Measurements from ENCODE around the gene FADS6. TPM values are rescaled to one million over a fixed set of nuclear protein-coding genes. Genes with fewer than 3 reads are reported as not detected.
A peak's percentile ranks its signal among the peaks of the same experiment; 100 is the strongest.

FADS6 gene
- total and polyA plus RNA-seq, 3 experiments from 2014 or later = not detected

DNA sequence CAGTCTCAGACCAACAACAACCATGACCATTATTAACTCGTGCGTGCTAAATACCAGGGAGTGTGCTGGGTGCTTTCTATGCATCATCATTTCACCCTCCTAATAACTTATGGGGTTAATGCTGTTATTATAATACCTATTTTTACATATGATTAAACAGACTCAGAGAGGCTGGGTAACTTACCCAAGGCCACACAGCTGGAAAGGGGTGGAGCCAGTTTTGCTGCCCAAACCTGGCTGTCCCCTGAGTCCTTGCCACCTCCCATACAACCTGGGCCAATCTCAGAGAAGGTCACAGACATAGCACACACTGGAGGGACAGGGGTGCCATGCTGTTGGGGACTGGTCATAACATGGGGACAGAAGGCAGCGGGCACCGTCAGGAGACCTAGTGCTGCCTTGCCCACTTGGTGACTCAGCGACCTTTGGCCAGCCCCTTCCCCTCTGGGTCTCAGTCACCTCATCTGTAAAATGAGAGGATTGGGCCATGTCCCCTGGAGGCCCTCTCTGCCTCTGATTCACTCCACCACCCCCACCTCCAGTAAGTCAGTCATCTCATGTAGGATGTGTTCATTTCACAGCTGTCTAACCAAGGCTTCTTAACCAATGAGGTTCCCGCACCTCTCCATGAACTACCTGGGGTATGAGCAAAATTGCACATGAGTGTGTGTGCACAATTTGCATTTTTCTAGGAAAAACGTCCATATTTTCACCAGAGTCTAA is 11.4 kb upstream of the FADS6 start:
- Histone ChIP-seq H3K27ac (ENCODE audit: low read depth, low read length) (no peak overlapping the region), H3K9me3 (ENCODE audit: low read length) (no peaks in the 10 kb centered on the region), H3K27me3 (ENCODE audit: insufficient read depth, low read length, poor library complexity, severe bottlenecking) (no peaks in the 10 kb centered on the region), H3K4me3 (ENCODE audit: low read length) (no peak overlapping the region), H3K36me3 (ENCODE audit: insufficient read depth, low read length) (no peaks in the 10 kb centered on the region), H3K4me1 (ENCODE audit: insufficient read depth, low read length) (no peaks in the 10 kb centered on the region)
- ChIA-PET POLR2A (no interaction called here), CTCF (no interaction called here)
- H3K27me3 Mint-ChIP-seq = peaks cover 2 to 38% of the 10 kb centered on the region in 2 donors
- H3K4me1 Mint-ChIP-seq = no peaks in the 10 kb centered on the region
- no peak overlapping the region for H3K27ac Mint-ChIP-seq
- H3K36me3 Mint-ChIP-seq = no peaks in the 10 kb centered on the region
- DNase-seq = no peak
- no peak overlapping the region for H3K4me3 Mint-ChIP-seq
- peaks cover 0 to 2% (median 0%) of the 10 kb centered on the region in 5 donors for H3K9me3 Mint-ChIP-seq

- CTCF ChIA-PET = no interaction called here
These were observed 10.2 kb upstream of the FADS6 start for GRCh38 chr17:74903671-74904070.

DNA sequence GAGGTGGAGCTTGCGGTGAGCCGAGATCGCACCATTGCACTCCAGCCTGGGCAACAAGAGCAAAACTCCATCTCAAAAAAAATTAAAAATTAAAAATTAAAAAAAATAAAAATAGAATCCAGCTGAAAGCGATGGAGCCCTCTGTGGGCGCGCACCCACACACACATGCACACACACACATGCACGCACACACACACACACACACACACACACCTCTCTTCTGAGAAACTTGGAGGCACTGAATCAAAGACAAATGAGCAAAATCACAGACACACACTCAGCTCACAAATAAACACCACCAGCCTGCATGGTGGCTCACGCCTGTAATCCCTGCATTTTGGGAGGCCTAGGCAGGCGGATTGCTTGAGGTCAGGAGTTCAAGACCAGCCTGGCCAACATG is 9.6 kb upstream of the FADS6 start:
- Mint-ChIP-seq H3K27ac (peak overlapping the region in 1 of 8 donors; percentile 70), H3K36me3 (no peaks in the 10 kb centered on the region), H3K4me1 (no peaks in the 10 kb centered on the region), H3K4me3 (no peak overlapping the region), H3K27me3 (peaks cover 4 to 43% of the 10 kb centered on the region in 2 donors), H3K9me3 (peaks cover 0 to 2% (median 0%) of the 10 kb centered on the region in 5 donors)
- H3K9me3 ChIP-seq (ENCODE audit: low read length) = no peaks in the 10 kb centered on the region
- no peaks in the 10 kb centered on the region for H3K4me1 ChIP-seq (ENCODE audit: insufficient read depth, low read length)
- no peak overlapping the region for H3K27ac ChIP-seq (ENCODE audit: low read depth, low read length)
- DNase-seq = no peak
- no peaks in the 10 kb centered on the region for H3K27me3 ChIP-seq (ENCODE audit: insufficient read depth, low read length, poor library complexity, severe bottlenecking)
- ChIA-PET POLR2A (no interaction called here), CTCF (no interaction called here)
- no peaks in the 10 kb centered on the region for H3K36me3 ChIP-seq (ENCODE audit: insufficient read depth, low read length)
- no peak overlapping the region for H3K4me3 ChIP-seq (ENCODE audit: low read length)

More at GRCh38 chr17:74903671-74904070, 10.2 kb upstream of the FADS6 start:
- Histone ChIP-seq H3K36me3 (ENCODE audit: insufficient read depth, low read length) (no peaks in the 10 kb centered on the region), H3K4me1 (ENCODE audit: insufficient read depth, low read length) (no peaks in the 10 kb centered on the region), H3K4me3 (ENCODE audit: low read length) (no peak overlapping the region), H3K27me3 (ENCODE audit: insufficient read depth, low read length, poor library complexity, severe bottlenecking) (no peaks in the 10 kb centered on the region), H3K27ac (ENCODE audit: low read depth, low read length) (no peak overlapping the region), H3K9me3 (ENCODE audit: low read length) (no peaks in the 10 kb centered on the region)
- POLR2A ChIA-PET = no interaction called here
- H3K4me3 Mint-ChIP-seq = peak overlapping the region in 2 of 7 donors; percentile 32 to 34
- H3K36me3 Mint-ChIP-seq = no peaks in the 10 kb centered on the region
- DNase-seq = no peak
- H3K27ac Mint-ChIP-seq = no peak overlapping the region
- H3K4me1 Mint-ChIP-seq = no peaks in the 10 kb centered on the region
- peaks cover 3 to 40% of the 10 kb centered on the region in 2 donors for H3K27me3 Mint-ChIP-seq
- H3K9me3 Mint-ChIP-seq = peaks cover 0 to 2% (median 0%) of the 10 kb centered on the region in 5 donors

DNA sequence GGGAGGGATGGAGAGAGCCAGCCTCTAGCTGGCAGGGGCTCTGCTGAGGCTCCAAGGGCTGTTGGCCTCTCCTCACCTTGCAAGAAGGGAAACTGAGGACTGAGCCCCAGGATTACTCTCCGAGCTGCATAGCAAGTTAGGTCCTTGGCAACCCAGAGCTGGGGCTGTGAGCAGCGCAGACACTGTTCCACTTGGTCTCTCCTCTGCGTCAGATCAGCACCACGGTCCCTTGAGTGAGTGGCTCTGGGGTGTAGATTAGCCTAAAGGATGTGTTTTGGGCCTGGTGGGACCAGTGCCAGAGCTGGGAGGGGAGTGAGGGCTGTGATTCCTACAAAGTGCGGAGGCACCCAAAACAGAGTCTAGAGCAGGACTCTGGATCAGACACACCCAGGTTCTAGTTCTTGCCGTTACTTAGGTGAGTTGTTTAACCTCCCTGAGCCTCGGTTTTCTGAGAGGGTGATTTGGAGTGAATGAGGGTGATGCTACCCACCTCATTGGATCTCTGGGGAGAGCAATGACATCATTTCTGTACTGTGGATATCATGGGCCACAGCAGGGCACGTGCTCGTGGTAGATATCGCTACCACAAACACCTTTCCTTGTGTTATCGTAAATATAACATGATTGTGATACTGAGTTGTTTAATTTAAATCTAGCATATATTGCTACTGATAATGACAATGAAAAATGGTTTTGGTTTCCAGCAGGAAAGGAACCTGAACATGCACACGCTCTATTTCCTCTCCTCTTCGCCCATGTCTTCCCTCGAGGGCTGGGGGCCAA is 8.1 kb upstream of the FADS6 start:
- ChIA-PET POLR2A (no interaction called here), CTCF (no interaction called here)
- Mint-ChIP-seq H3K4me3 (no peak overlapping the region), H3K27me3 (peaks cover 6 to 47% of the 10 kb centered on the region in 2 donors), H3K9me3 (peaks cover 0 to 2% (median 0%) of the 10 kb centered on the region in 5 donors), H3K36me3 (no peaks in the 10 kb centered on the region), H3K4me1 (no peaks in the 10 kb centered on the region), H3K27ac (no peak overlapping the region)
- Histone ChIP-seq H3K27ac (ENCODE audit: low read depth, low read length) (no peak overlapping the region), H3K4me3 (ENCODE audit: low read length) (no peak overlapping the region), H3K36me3 (ENCODE audit: insufficient read depth, low read length) (no peaks in the 10 kb centered on the region), H3K9me3 (ENCODE audit: low read length) (no peaks in the 10 kb centered on the region), H3K27me3 (ENCODE audit: insufficient read depth, low read length, poor library complexity, severe bottlenecking) (no peaks in the 10 kb centered on the region), H3K4me1 (ENCODE audit: insufficient read depth, low read length) (no peaks in the 10 kb centered on the region)
- no peak for DNase-seq

DNA sequence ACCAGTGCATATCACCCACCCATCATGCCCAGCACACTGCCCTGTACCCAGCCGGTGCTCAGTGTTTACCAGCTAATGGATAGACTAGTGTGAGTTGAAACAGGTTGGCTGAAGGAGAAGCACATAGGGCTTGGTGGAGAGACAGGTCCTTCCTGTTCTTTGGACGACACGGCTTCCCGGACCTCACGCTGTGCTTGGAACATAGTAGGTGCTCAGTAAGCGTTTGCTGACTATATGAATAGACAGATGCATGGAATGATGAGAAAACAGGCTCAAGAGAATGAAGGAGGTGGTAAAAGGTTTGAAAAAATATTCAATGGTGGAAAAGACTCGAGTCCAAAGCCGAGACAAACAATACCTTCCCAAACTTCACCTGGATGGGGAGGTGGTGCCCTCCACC is 6.8 kb upstream of the FADS6 start:
- POLR2A ChIA-PET = interaction anchor here (0.6 kb wide), 1 partner anchor 625 kb away, joined by 4 read pairs; the partner anchor contains the start of gene LLGL2
- H3K27me3 Mint-ChIP-seq = peaks cover 16 to 55% of the 10 kb centered on the region in 2 donors
- Histone ChIP-seq H3K27me3 (ENCODE audit: insufficient read depth, low read length, poor library complexity, severe bottlenecking) (no peaks in the 10 kb centered on the region), H3K27ac (ENCODE audit: low read depth, low read length) (no peak overlapping the region), H3K4me1 (ENCODE audit: insufficient read depth, low read length) (no peaks in the 10 kb centered on the region), H3K36me3 (ENCODE audit: insufficient read depth, low read length) (no peaks in the 10 kb centered on the region), H3K9me3 (ENCODE audit: low read length) (no peaks in the 10 kb centered on the region), H3K4me3 (ENCODE audit: low read length) (no peak overlapping the region)
- no peaks in the 10 kb centered on the region for H3K36me3 Mint-ChIP-seq
- DNase-seq = no peak
- H3K9me3 Mint-ChIP-seq = peaks cover 0 to 2% (median 0%) of the 10 kb centered on the region in 5 donors
- CTCF ChIA-PET = no interaction called here
- H3K4me1 Mint-ChIP-seq = no peaks in the 10 kb centered on the region
- H3K27ac Mint-ChIP-seq = no peak overlapping the region
- H3K4me3 Mint-ChIP-seq = no peak overlapping the region

DNA sequence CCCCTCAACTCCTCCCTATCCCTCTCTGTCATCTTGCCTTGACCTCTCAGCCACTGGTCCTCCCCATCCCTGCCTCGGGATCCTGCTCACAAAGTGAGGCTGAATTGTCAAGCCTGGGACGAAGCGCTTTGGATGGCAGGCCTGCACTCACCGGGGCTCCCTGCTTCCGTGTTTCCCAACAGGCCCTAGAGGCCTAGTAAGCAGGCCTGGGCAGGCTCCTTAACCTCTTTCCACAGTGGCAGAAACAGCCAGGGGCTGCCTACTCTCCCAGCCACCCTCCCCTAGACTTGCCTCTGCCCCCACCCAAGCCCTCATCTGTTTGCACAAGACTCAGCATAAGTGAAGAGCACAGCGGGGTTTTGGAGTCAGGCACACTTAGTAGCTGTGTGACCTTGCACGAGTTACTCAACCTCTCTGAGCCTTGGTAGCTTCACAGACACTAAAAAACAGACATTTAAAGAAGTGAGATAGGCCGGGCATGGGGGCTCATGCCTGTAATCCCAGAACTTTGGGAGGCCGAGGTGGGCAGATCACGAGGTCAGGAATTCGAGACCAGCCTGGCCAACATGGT is 5.0 kb upstream of the FADS6 start:
- Histone ChIP-seq H3K9me3 (ENCODE audit: low read length) (no peaks in the 10 kb centered on the region), H3K27me3 (ENCODE audit: insufficient read depth, low read length, poor library complexity, severe bottlenecking) (peaks cover 9% of the 10 kb centered on the region), H3K4me1 (ENCODE audit: insufficient read depth, low read length) (no peaks in the 10 kb centered on the region), H3K27ac (ENCODE audit: low read depth, low read length) (no peak overlapping the region), H3K4me3 (ENCODE audit: low read length) (no peak overlapping the region), H3K36me3 (ENCODE audit: insufficient read depth, low read length) (no peaks in the 10 kb centered on the region)
- Mint-ChIP-seq H3K27ac (no peak overlapping the region), H3K9me3 (peaks cover 0 to 3% (median 0%) of the 10 kb centered on the region in 5 donors), H3K36me3 (no peaks in the 10 kb centered on the region), H3K4me3 (no peak overlapping the region), H3K4me1 (peaks cover 3 to 4% (median 4%) of the 10 kb centered on the region in 3 donors), H3K27me3 (peaks cover 27 to 59% of the 10 kb centered on the region in 2 donors)
- POLR2A ChIA-PET = no interaction called here
- DNase-seq = no peak
- CTCF ChIA-PET = interaction anchor here (0.9 kb wide), 1 partner anchor 11 kb away, joined by 4 read pairs; no protein-coding TSS in a partner anchor

GRCh38 chr17:74893936-74894671 is 671 bp upstream of the FADS6 start:
- Mint-ChIP-seq H3K4me3 (peak overlapping the region in 5 of 7 donors; percentile 41 to 74 (median 71)), H3K27ac (peak overlapping the region in 2 of 8 donors; percentile 50 to 54)
- POLR2A ChIA-PET = no interaction called here

More at GRCh38 chr17:74893936-74894671, 671 bp upstream of the FADS6 start:
- DNase-seq = no peak
- H3K27ac ChIP-seq (ENCODE audit: low read depth, low read length) = no peak overlapping the region
- no peak overlapping the region for H3K4me3 ChIP-seq (ENCODE audit: low read length)
- Mint-ChIP-seq H3K27me3 (peaks cover 41 to 49% of the 10 kb centered on the region in 2 donors), H3K36me3 (no peaks in the 10 kb centered on the region), H3K4me1 (peaks cover 3 to 6% (median 4%) of the 10 kb centered on the region in 3 donors), H3K9me3 (peaks cover 0 to 4% (median 0%) of the 10 kb centered on the region in 5 donors)
- no peaks in the 10 kb centered on the region for H3K4me1 ChIP-seq (ENCODE audit: insufficient read depth, low read length)
- H3K9me3 ChIP-seq (ENCODE audit: low read length) = no peaks in the 10 kb centered on the region
- H3K27me3 ChIP-seq (ENCODE audit: insufficient read depth, low read length, poor library complexity, severe bottlenecking) = peaks cover 22% of the 10 kb centered on the region
- H3K36me3 ChIP-seq (ENCODE audit: insufficient read depth, low read length) = no peaks in the 10 kb centered on the region
- CTCF ChIA-PET = no interaction called here
